COLO668 (cell line): ENCODE results near the gene TRIM52.

Experiments
- DNase-seq: peaks from one replicate; lab custom pipeline; 2025; ENCODE audit not compliant: unreplicated experiment; lab: John Stamatoyannopoulos, UW

Gene TRIM52

DNA sequence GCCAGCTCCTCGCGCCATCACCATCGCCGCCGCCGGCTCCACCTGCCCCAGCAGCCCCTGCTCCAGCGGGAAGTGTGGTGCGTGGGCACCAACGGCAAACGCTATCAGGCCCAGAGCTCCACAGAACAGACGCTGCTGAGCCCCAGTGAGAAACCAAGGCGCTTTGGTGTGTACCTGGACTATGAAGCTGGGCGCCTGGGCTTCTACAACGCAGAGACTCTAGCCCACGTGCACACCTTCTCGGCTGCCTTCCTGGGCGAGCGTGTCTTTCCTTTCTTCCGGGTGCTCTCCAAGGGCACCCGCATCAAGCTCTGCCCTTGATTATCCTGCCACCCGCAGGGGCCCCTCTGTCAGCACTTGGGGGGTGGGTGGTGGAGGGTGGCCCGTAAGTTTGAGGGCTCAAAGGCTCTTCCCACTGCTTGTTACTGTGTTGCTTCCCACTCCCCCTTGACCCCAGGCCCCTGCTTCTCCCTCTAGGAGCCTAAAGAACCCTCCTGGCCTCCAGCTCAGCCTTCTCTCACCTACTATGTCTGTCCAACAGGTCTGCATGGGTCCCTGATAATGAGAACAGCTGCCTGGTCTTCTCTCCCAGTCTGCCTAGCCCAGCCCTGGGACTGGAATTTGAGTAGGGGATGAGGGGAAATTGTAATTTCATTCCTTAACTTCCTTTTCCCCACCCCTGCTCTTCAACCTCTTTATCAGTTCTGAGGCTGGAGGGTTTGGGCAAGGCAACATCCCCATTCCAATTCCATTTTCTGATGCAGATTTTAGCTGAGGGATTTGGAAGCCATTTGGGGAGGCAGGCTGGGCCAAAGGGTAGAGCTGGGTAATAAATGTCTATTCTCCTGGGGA lies 26.3 kb downstream of the TRIM52 start:
- no peak for DNase-seq

GRCh38 chr5:181233801-181234454 lies 27.0 kb downstream of the TRIM52 start:
- no peak for DNase-seq

GRCh38 chr5:181233088-181233800 lies 27.7 kb downstream of the TRIM52 start:
- DNase-seq, result no peak

- no peak for DNase-seq
These were observed 28.4 kb downstream of the TRIM52 start for GRCh38 chr5:181232593-181232992.

DNA sequence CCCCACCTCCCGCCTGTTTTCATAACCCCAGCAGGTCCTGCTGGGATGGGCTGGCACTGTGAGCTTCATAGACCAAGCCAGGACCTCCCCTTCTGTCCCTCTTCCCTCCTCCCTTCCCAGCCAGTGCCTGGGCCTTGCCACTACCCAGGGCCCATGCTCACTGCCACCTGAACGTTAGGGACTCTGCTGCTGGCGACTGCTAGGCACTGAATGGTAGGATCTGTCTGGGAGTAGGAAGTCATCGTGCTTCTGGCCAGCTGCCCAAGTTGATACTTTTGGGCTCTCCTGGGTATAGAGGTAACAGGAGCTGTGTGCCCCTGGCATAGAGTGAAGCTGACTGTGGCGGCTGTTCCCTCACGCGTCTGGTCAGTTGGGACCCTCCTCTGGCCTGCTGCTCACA lies 29.5 kb downstream of the TRIM52 start:
- DNase-seq, result no peak

DNA sequence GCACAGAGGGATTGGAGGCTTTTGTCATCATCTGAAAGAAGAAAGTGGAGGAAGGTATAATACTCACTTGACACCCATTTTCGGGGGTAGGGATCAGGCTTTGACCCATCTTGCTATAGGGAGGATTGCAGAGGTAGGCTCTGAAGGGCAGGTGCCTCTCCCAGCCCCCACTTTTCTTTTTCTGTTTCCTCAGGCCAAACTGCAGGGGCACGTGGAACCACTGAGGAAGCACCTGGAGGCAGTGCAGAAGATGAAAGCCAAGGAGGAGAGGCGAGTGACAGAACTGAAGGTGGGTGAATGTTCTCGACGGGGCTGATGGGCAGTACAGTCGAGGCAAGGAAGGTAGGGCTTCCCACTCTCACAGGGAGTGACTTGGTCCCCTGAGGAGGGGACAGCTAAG lies 30.4 kb downstream of the TRIM52 start:
- DNase-seq, result no peak

DNA sequence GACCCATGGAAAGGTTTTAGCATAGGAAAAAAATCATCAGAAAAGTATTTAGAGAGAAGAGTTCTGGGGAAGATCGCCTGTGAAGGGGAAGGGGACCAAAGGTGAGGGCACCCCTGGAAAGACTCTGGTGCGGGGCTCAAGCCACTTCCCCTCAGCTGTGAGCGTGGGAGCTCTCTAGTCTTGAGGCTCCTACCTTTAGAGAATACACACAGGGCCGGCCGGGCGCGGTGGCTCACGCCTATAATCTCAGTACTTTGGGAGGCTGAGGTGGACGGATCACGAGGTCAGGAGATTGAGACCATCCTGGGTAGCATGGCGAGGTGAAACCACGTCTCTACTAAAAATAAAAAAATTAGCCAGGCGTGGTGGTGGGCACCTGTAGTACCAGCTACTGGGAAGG lies 30.9 kb downstream of the TRIM52 start:
- no peak for DNase-seq

DNA sequence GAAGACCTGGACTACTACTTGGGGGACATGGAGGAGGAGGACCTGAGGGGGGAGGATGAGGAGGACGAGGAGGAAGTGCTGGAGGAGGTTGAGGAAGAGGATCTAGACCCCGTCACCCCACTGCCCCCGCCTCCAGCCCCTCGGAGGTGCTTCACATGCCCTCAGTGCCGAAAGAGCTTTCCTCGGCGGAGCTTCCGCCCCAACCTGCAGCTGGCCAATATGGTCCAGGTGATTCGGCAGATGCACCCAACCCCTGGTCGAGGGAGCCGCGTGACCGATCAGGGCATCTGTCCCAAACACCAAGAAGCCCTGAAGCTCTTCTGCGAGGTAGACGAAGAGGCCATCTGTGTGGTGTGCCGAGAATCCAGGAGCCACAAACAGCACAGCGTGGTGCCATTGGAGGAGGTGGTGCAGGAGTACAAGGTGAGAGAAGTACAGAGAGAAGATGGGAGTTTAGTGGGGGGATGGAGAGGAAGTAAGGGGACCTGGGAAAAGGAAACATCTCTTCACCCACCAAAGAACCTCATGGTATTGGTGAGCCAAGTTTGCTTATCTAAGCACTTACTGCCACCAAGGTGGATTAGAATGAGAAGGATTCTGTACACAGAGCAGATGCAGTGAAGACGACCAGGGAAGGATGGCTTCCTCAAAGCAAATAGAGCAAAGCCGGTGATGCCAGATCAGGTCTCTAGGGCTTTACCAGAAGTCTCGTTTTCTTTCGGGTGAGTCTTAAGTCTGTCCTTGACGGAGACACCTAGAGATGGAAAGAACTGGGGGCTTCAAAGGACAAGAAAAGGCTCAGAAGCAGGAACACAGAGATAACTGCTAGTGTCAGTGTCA lies 36.3 kb downstream of the TRIM52 start:
- DNase-seq, result no peak

- DNase-seq, result no peak
These were observed 37.1 kb downstream of the TRIM52 start for GRCh38 chr5:181223729-181224389.

GRCh38 chr5:181223058-181223728 lies 37.8 kb downstream of the TRIM52 start, which contains the start of gene TRIM41:
TRIM41 (plus strand) TSS chr5:181223281; CDS start chr5:181224000, 719 bp downstream.
- DNase-seq, result no peak

GRCh38 chr5:181222630-181223057 lies 38.3 kb downstream of the TRIM52 start:
- DNase-seq, result no peak

DNA sequence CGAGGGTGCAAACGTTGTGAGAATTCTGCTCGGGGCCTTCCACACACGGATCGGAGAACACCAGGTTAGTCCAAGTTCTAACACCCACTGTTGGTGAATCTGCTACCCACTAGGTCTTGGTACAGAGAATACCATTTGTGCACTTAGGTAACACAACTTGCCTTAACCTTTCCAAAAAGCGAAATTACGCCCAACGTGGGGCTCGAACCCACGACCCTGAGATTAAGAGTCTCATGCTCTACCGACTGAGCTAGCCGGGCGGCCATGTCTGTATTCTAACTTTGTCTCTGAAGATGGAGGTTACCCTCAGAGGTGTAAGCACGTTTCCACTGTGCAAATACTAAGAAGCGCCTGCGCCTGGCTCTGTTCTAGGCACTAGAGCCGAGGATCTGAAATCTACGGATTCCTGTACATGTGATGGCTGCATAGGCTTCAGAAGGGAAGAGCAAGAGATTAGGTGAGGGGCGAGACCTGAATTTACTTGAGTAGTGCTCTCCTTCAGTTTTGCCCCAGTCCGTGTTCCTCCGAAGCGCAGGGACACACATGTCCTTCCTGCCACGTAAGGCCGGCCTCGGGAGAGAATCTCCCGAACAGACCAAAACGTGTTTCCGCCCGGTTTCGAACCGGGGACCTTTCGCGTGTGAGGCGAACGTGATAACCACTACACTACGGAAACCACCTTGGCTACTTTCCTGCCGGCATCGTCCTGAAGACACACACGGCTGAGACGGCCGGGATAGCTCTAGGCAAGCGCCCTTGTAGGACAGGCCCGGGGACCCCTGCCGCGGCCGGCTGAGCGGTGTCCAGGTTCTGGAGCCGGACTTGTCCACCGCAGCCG lies 38.9 kb downstream of the TRIM52 start:
- DNase-seq, result no peak

DNA sequence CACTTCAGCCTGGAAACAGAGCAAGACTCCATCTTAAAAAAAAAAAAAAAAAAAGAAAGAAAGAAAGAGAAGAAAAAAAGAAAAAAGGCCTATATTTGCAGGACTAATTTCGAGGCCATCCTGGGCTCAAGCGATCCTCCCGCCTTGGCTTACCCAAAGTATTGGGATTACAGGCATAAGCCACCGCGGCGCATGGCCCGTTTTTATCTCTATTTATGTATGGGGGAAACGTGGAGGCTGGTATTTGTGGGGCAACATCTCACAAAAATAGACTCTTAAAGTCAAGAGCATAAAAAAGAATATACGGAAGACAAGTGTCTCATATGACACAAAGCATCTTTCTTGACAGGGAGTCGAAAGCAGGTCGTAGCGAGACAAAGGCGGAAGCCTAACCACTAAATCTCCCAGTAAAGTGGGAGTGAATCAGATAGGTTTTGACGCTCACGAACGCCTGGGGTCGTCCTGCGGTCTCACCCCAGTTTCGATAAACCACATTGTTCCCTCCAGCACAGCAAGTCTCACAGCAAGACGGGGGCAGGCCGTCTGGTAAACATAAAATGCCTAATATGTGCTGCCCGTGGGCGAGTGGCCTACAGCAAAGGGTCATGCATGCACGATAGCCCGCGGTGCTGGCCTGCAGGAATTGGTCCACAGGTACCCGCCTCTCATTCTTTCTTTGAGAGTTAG lies 39.7 kb downstream of the TRIM52 start:
- no peak for DNase-seq

DNA sequence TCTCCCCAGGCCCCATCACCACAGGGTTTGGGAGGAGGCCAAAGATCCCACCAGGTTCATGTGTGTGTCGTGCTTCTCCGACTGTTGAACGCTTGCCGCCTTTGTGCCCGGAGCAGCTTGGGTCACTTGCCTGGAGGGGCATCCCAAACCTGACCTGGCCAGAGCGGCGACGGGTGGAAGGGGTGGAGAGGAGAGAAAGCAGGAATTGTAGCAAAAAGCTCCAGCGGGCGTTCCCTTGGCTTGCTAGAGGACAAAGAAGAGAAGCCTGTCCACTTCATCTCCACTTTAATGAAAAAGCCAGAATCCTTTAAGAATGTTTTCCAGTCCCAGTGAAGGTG lies 40.8 kb downstream of the TRIM52 start:
- no peak for DNase-seq

GRCh38 chr5:181219262-181220177 lies 41.4 kb downstream of the TRIM52 start:
- no peak for DNase-seq

- no peak for DNase-seq
These were observed 42.2 kb downstream of the TRIM52 start for GRCh38 chr5:181218795-181219124.

DNA sequence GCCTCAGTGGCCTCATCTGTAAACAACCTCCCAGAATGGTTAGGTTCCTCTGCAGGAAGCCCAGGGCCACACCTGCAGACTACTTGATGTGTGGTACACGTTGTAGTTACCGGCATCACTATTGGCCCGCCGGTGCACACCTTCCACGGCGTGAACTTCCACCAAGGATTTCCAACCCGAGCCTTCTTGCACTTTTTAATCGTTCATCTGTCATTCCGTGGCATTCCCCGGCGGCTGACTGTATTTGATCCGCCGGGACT lies 43.2 kb downstream of the TRIM52 start:
- no peak for DNase-seq
